ENCODE measurements around the gene MRPS27. TPM values are rescaled to one million over a fixed set of nuclear protein-coding genes. Genes with fewer than 3 reads are reported as not detected.
A peak's percentile ranks its signal among the peaks of the same experiment; 100 is the strongest.

MRPS27 gene
- total and polyA plus RNA-seq, 2 of the 4 experiments (the other 2 are of a cell fraction): 46.9 to 90.5 TPM

GRCh38 chr5:72363166-72363802, 43.2 kb upstream of the MRPS27 start:
- ATAC-seq (ENCODE audit: low read depth): peak; percentile 80

More at GRCh38 chr5:72363166-72363802, 43.2 kb upstream of the MRPS27 start:
- Histone ChIP-seq H2AFZ (replicated peaks; ENCODE audit: low read length, poor library complexity) (peak overlapping the region; percentile 87), H3K4me3 (ENCODE audit: insufficient read depth, low read depth, low read length) (no peak overlapping the region), H4K5ac (ENCODE audit: low read depth, low read length) (peak overlapping the region; percentile 89), H3K23ac (ENCODE audit: low read depth, low read length) (peak overlapping the region; percentile 100), H2BK20ac (ENCODE audit: low read depth, low read length) (peak overlapping the region; percentile 100), H3K27me3 (ENCODE audit: control insufficient read depth, insufficient read depth, low read length) (no peaks in the 10 kb centered on the region), H3K9ac (ENCODE audit: low read depth, low read length) (no peak overlapping the region), H3K4me2 (ENCODE audit: low read depth, low read length) (peak overlapping the region; percentile 70; the same call in 1 of the 2 replicates), H4K20me1 (ENCODE audit: insufficient read depth, low read length) (no peaks in the 10 kb centered on the region), H3K4ac (ENCODE audit: low read depth, low read length) (peak overlapping the region; percentile 100), H4K8ac (ENCODE audit: low read depth in 2 of 2, low read length in 2 of 2) (peak overlapping the region; percentile 33 to 100), H3K79me1 (ENCODE audit: low read depth in 1 of 2, low read length in 2 of 2) (peaks cover 0 to 6% of the 10 kb centered on the region in 2 experiments; a peak in 3 of 4 replicates), H3K9me1 (ENCODE audit: insufficient read depth, low read length) (peaks cover 10% of the 10 kb centered on the region), H2BK15ac (ENCODE audit: low read depth, low read length) (peak overlapping the region; percentile 96), H3K18ac (ENCODE audit: low read depth, low read length) (peak overlapping the region; percentile 98), H3K9me3 (ENCODE audit: control insufficient read depth, insufficient read depth, low read length) (no peaks in the 10 kb centered on the region), H3K36me3 (ENCODE audit: control insufficient read depth, insufficient read depth, low read length) (peaks cover 9% of the 10 kb centered on the region), H3K27ac (ENCODE audit: insufficient read depth, low read length) (peak overlapping the region; percentile 79), H2BK5ac (ENCODE audit: low read depth, low read length, poor library complexity, severe bottlenecking) (peak overlapping the region; percentile 100), H3K14ac (replicated peaks; ENCODE audit: low read depth, low read length) (peak overlapping the region; percentile 98), H3K56ac (ENCODE audit: extremely low read depth, insufficient read depth, low read length) (peak overlapping the region; percentile 94), H2AK5ac (ENCODE audit: low read depth, low read length) (peak overlapping the region; percentile 98), H3K4me1 (ENCODE audit: control insufficient read depth, insufficient read depth, low read length) (peaks cover 5% of the 10 kb centered on the region), H2BK120ac (ENCODE audit: low read depth, low read length) (peak overlapping the region; percentile 100), H4K91ac (ENCODE audit: insufficient read depth, low read depth, low read length) (peak overlapping the region; percentile 100), H2AK9ac (replicated peaks; ENCODE audit: low read depth, low read length, poor library complexity) (peak overlapping the region; percentile 100)
- ChIA-PET CTCF (no interaction called here), POLR2A (ENCODE audit: unreplicated experiment) (interaction anchor here (0.5 to 1.2 kb wide), 3 partner anchors 16 to 1136 kb away, joined by 3 to 4 read pairs (median 3); no protein-coding TSS in a partner anchor)
- dilution Hi-C loops (cut with HindIII; ENCODE audit: low sequenced_read_pairs, unreplicated experiment): no loop called here
- peak; percentile 87 for DNase-seq
- in situ Hi-C loops (cut with MboI; ENCODE audit: low sequenced_read_pairs): loop anchor here (25.0 kb wide), 1 partner anchor 149 kb away; the partner anchor contains the start of gene ZNF366
- no CpG with 5 or more reads among the region's 1 CpG for WGBS, 2 experiments (ENCODE audit: extremely low coverage in 2 of 2, insufficient read length in 1 of 2)
- TF ChIP-seq BHLHE40 (IDR thresholded peaks at IDR 0.05; ENCODE audit: low read depth, low read length): no peak
- TF ChIP-seq, protein P1, sequence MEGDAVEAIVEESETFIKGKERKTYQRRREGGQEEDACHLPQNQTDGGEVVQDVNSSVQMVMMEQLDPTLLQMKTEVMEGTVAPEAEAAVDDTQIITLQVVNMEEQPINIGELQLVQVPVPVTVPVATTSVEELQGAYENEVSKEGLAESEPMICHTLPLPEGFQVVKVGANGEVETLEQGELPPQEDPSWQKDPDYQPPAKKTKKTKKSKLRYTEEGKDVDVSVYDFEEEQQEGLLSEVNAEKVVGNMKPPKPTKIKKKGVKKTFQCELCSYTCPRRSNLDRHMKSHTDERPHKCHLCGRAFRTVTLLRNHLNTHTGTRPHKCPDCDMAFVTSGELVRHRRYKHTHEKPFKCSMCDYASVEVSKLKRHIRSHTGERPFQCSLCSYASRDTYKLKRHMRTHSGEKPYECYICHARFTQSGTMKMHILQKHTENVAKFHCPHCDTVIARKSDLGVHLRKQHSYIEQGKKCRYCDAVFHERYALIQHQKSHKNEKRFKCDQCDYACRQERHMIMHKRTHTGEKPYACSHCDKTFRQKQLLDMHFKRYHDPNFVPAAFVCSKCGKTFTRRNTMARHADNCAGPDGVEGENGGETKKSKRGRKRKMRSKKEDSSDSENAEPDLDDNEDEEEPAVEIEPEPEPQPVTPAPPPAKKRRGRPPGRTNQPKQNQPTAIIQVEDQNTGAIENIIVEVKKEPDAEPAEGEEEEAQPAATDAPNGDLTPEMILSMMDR (conservative IDR thresholded peaks at IDR 0.05; ENCODE audit: low read depth, low read length): no peak
- TF ChIP-seq FOS (IDR thresholded peaks at IDR 0.05; ENCODE audit: low read depth, low read length): peak; percentile 30; the same call in 1 of the 2 replicates
- TF ChIP-seq CEBPB (IDR thresholded peaks at IDR 0.05; ENCODE audit: low read depth, low read length): peak; percentile 24; the same call in 1 of the 2 replicates
- BruUV-seq (replicated peaks): no TSS peak
- intact Hi-C loops (cut with micrococcal nuclease): loop anchor here (10.0 kb wide), 2 partner anchors 242 to 482 kb away; no protein-coding TSS in a partner anchor
